Astrocyte (in vitro differentiated cells and primary cell): Measurements from ENCODE around the gene PARP6.

ENCODE experiments used
- CTCF ChIP-seq: IDR thresholded peaks from 2 replicates; pipeline ENCODE4 v1.5.1; 2011; ENCODE audit warnings: low read depth, mild to moderate bottlenecking, inconsistent platforms, low read length, moderate library complexity; ENCODE audit not compliant: insufficient read depth
- EZH2 ChIP-seq: IDR thresholded peaks from 2 replicates; pipeline ENCODE4 v1.6.1; 2012; ENCODE audit warnings: mild to moderate bottlenecking, low read length, inconsistent platforms; ENCODE audit not compliant: insufficient read depth

- no peak for TF ChIP-seq CTCF
- TF ChIP-seq EZH2, result no peak
Measured at GRCh38 chr15:72289597-72290325, 17.4 kb upstream of the PARP6 start.
